Glutamatergic neuron (in vitro differentiated cells): Measurements from ENCODE around the gene PHLDB1. TPM values are rescaled to one million over a fixed set of nuclear protein-coding genes. Genes with fewer than 3 reads are reported as not detected.

ENCODE experiments used
- DNase-seq: peaks from one replicate; pipeline ENCODE4 v3.0.0; 2022
- H3K27ac Mint-ChIP-seq: one replicate; pipeline ENCODE4 v1.8.0; 2020; ENCODE audit warnings: mild to moderate bottlenecking, mixed read lengths, inconsistent platforms; ENCODE audit not compliant: unreplicated experiment
- H3K27me3 Mint-ChIP-seq: one replicate; pipeline ENCODE4 v1.8.0; 2020; ENCODE audit warnings: mild to moderate bottlenecking, moderate library complexity, mixed read lengths, inconsistent platforms; ENCODE audit not compliant: unreplicated experiment
- H3K36me3 Mint-ChIP-seq: one replicate; pipeline ENCODE4 v1.8.0; 2020; ENCODE audit warnings: mild to moderate bottlenecking, mixed read lengths, inconsistent platforms; ENCODE audit not compliant: unreplicated experiment
- H3K4me1 Mint-ChIP-seq: one replicate; pipeline ENCODE4 v1.8.0; 2020; ENCODE audit warnings: mild to moderate bottlenecking, low read depth, mixed read lengths, inconsistent platforms; ENCODE audit not compliant: unreplicated experiment
- H3K4me3 Mint-ChIP-seq: one replicate; pipeline ENCODE4 v1.8.0; 2020; ENCODE audit warnings: mild to moderate bottlenecking, mixed read lengths, inconsistent platforms; ENCODE audit not compliant: unreplicated experiment
- H3K9me3 Mint-ChIP-seq: one replicate; pipeline ENCODE4 v1.8.0; 2020; ENCODE audit warnings: mild to moderate bottlenecking, moderate library complexity, mixed read lengths, inconsistent platforms; ENCODE audit not compliant: unreplicated experiment
- total RNA-seq: library from RNA; stranded (reverse); fragmentation: NEBNext Ultra II Directional; extraction: Animal tissue kit (Norgen Biotek cat#: 25700); gene quantifications from one replicate; pipeline ENCODE4 v1.2.1, GENCODE V29; 2021; ENCODE audit not compliant: unreplicated experiment
- TF ChIP-seq, protein P1 (sequence below): fragments of 200-600 bp; sonication (generic); IDR thresholded peaks from one replicate; pipeline ENCODE4 v1.5.0; 2021; ENCODE audit not compliant: partially characterized antibody, unreplicated experiment

Gene PHLDB1
- total RNA-seq, 1 donor from 2014 or later: 78.4 TPM

DNA sequence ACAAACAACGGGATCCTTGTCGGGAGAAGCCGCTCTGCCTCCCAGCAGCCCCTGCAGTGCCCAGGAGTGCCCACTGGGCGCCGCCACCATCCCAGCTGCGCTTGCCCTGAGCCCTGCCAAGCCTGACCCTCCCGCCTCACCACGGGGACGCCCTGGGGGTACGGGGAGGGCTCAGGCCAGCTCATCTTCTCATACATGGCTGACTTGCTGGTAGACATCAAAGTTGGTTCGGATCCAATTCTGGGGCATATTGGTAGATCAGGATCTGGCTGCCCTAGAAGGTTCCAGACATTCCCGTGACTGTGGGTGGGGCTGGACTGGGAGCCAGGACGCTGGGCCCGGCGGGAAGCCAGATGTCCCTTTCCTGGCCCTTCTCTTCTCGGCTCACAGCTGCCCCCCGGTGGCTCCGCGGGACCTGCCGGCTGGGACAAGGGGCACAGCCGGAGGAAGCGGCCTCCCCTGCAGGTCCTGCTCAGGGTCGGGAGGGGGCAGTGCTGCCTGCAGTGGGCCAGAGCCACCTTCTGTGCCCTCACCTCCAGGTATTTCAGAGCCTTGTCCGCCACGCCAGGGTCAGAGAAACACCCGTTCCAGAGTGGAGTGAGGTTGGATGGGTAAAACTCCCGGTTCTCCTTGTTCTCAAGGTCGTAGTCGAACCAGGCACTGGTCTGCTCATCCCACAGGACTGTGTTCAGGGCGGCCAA, 82.6 kb downstream of the PHLDB1 start:
- Mint-ChIP-seq H3K4me3 (peak overlapping the region; percentile 83), H3K36me3 (no peaks in the 10 kb centered on the region), H3K27me3 (peaks cover 17% of the 10 kb centered on the region), H3K9me3 (peaks cover 11% of the 10 kb centered on the region), H3K4me1 (peaks cover 3% of the 10 kb centered on the region), H3K27ac (peak overlapping the region; percentile 92)
- peak; percentile 96 for DNase-seq
- TF ChIP-seq, protein P1, sequence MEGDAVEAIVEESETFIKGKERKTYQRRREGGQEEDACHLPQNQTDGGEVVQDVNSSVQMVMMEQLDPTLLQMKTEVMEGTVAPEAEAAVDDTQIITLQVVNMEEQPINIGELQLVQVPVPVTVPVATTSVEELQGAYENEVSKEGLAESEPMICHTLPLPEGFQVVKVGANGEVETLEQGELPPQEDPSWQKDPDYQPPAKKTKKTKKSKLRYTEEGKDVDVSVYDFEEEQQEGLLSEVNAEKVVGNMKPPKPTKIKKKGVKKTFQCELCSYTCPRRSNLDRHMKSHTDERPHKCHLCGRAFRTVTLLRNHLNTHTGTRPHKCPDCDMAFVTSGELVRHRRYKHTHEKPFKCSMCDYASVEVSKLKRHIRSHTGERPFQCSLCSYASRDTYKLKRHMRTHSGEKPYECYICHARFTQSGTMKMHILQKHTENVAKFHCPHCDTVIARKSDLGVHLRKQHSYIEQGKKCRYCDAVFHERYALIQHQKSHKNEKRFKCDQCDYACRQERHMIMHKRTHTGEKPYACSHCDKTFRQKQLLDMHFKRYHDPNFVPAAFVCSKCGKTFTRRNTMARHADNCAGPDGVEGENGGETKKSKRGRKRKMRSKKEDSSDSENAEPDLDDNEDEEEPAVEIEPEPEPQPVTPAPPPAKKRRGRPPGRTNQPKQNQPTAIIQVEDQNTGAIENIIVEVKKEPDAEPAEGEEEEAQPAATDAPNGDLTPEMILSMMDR: peak; percentile 85

DNA sequence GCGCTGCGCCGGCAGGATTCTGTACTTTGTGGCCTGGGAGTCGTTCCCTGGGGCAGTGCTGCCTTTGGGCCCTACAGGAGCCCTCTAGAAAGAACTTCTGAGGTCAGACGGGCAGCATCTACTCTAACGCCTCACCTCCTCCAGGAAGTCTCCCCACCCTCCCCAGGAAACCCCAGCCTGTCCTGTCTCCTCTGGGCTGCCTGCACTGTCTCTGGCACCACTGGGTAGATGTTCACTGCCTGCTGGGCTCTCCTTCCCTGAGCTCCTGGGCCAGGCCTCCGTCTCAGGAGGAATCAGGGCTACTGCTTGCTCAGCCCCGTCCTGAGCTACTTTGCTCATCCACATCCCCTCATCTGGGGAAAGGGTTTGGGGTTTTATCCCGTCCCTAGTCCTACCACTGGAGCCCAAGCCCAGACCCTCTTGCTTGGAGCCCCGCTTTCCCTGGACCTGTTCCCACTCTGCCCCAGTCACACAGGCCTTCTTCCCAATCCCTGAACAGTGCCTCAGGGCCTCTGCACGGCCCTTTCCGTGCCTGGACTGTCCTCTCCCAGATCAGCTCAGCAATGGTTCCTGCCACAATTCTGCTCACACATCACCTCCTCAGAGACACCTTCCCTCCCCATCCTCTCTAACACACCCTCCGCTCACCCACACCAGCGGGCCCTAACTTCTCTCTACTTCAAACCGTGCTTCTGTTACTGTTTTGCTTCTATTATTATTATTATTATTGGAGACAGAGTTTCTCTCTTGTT, 83.3 kb downstream of the PHLDB1 start:
- no peak for DNase-seq
- TF ChIP-seq, protein P1: no peak
- Mint-ChIP-seq H3K27me3 (peaks cover 17% of the 10 kb centered on the region), H3K4me1 (peaks cover 3% of the 10 kb centered on the region), H3K36me3 (no peaks in the 10 kb centered on the region), H3K27ac (peak overlapping the region; percentile 62), H3K4me3 (no peak overlapping the region), H3K9me3 (peaks cover 11% of the 10 kb centered on the region)

- H3K27ac Mint-ChIP-seq: no peak overlapping the region
- TF ChIP-seq, protein P1: no peak
- DNase-seq: no peak
Observed at GRCh38 chr11:118691926-118692830, 84.8 kb downstream of the PHLDB1 start.

GRCh38 chr11:118694185-118694584, 86.8 kb downstream of the PHLDB1 start:
- Mint-ChIP-seq H3K27ac (no peak overlapping the region), H3K4me3 (no peak overlapping the region), H3K4me1 (peaks cover 3% of the 10 kb centered on the region), H3K9me3 (peaks cover 7% of the 10 kb centered on the region), H3K36me3 (no peaks in the 10 kb centered on the region), H3K27me3 (peaks cover 13% of the 10 kb centered on the region)
- DNase-seq: no peak
- TF ChIP-seq, protein P1: no peak

More at GRCh38 chr11:118691926-118692830, 84.8 kb downstream of the PHLDB1 start:
- H3K9me3 Mint-ChIP-seq: peaks cover 12% of the 10 kb centered on the region
- peaks cover 15% of the 10 kb centered on the region for H3K27me3 Mint-ChIP-seq
- H3K4me3 Mint-ChIP-seq: no peak overlapping the region
- H3K4me1 Mint-ChIP-seq: peaks cover 3% of the 10 kb centered on the region
- no peaks in the 10 kb centered on the region for H3K36me3 Mint-ChIP-seq
